HG03439 (cell line): ENCODE results near the gene FRMPD3.
"Not testable (repeated sequence)": the region's sequence is repeated elsewhere in the genome, so short reads cannot be mapped to it uniquely, and the experiment has no call there.

Experiments used
- ATAC-seq: cut with Tn5 transposase; IDR thresholded peaks from one replicate; pipeline ENCODE4 v1.9.1; 2021; ENCODE audit warnings: mild to moderate bottlenecking, moderate library complexity; ENCODE audit not compliant: unreplicated experiment

Gene FRMPD3

GRCh38 chrX:107448998-107449835, at the start of gene FRMPD3:
Gene FRMPD3 (plus strand): TSS chrX:107449652. CDS start chrX:107526589, 76,937 bp downstream.
- no peak for ATAC-seq

DNA sequence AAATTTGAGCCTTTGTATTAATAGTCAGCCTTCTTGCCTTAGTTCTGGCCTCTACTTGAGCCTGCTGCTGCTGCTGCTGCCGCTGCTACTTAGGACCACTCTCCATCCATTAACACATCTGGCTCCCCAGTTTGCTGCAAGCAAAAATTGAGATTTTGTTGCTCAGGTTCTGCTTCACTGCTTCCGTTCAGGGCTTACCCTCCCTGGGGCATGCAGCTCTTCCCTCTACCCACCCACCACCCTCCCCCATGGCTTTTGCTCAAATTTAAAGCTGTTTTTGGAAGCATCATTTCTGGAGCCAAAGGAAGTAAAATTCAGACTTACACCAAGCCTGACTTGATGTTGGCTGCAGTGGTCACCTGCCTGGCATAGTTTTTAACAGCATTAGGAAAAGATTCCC, 28.9 kb upstream of the FRMPD3 start:
- ATAC-seq = no peak

GRCh38 chrX:107421337-107421861, 28.1 kb upstream of the FRMPD3 start:
- ATAC-seq = no peak

DNA sequence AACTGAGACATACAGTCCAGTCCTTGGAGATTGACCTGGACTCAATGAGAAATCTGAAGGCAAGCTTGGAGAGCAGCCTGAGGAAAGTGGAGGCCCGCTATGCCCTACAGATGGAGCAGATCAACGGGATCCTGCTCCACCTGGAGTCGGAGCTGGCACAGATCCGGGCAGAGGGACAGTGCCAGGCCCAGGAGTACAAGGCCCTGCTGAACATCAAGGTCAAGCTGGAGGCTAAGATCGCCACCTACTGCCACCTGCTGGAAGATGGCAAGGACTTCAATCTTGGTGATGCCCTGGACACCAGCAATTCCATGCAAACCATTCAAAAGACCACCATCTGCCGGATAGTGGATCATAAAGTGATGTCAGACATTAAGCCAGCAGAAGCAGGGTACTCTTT, 20.4 kb upstream of the FRMPD3 start:
- no peak for ATAC-seq

DNA sequence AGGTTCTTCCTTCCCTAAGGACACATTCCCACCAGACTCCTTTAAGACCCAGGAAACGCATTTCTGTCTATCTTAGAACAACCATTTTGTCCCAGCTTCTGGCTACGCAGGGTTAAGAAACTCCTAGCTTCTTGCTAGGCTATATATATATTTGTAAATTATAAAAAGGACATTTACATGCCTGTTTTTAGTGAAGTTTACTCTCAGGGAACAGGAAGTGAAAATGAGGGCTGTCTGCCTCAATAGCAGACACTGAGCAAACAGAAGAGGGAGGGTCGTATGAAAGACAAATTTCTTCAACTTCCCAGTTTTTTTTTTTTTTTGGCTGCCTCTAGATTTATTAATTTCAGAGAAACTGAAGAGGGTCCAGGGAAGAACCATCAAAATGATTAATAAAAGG, 9.3 kb upstream of the FRMPD3 start:
- no peak for ATAC-seq

DNA sequence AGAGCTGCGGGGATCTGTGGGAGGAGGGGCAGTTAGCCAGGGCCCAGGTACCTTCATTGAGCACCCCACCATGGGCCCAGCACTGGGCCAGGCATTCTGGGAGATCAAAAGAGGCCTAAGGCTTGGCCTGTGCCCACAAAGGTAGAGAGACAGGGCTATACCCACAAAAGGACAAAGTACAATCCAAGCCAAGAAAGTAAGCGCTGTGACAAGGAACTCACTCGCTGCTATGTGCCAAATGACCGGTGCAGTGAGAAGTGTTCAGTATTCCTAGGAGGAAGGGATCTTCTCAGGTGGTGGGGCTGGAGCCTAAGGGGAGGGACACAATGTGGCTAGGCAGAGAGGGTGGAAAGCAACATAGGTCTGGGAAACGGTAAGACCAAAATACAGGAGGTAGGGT, 8.8 kb upstream of the FRMPD3 start:
- ATAC-seq = no peak

DNA sequence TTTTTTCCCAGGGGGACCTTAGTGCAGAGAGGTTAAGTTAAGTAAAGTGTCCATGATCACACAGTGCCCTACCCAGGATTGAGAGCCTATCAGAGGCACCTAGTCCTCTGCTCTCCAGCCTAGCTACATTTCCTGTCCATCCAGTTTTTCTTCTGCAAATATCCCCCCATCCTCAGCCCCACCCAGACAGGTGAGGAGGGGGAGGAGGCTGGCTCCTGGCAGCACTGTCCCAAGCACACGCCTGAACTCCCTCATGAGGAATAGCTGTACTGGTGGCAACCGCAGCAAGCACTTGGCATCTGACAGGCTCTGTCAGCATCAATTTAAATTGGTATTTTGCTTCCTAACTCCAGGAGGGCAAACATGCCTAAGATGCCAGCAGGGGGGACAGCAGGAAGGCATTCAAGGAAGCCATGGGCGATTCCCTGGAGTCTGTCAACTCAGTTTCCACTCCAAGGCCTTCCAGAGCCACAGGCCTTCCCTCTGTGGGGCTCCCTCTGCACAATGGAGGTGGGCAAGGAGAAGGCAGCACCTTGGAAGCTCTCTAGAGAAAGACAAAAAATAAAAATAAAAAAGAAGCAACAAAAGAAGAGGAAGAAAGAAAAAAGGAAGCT, 6.4 kb upstream of the FRMPD3 start:
- no peak for ATAC-seq

DNA sequence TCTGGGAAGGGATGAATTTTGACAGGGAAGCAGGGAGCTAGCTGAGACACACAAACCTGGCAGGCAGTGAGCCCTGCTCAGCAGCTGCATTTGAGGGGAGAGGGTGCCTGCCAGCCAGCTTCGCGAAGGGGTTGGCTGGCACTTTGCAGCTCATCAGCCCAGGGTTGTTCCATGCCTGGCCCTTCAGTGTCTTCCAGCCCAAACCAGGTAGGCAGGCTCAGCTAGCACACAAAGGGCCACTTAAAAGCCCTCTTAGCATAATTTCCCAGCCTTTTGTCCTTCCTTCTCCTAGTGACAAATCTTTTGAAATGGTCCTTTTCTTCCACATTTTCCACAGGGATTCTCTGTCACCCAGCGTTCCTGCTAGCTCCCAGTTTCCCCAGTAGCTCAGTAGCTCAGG, 4.3 kb upstream of the FRMPD3 start:
- no peak for ATAC-seq

DNA sequence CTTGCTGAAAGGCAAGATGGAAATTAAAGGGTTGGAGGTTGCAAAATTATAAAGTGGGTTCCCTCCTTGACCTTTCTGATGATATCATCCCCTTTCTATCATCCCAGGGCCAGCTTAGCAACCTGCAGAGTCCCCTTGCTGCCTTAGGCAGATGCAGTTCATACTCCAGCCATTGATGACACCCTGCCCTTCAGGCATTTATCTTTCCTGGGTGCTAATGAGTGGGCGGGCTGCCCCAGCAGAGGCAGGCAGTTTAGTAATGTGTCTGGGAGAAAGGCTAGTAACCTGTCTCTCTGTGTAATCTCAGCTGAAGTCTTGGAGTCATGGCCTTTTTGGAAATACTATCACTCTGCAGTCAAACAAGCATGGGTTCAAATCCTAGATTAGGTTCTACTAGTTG, 3.8 kb upstream of the FRMPD3 start:
- ATAC-seq = no peak

- ATAC-seq = no peak
These were observed 1.8 kb upstream of the FRMPD3 start for GRCh38 chrX:107447642-107448041.

- no peak for ATAC-seq
These were observed 841 bp upstream of the FRMPD3 start for GRCh38 chrX:107448625-107448997.

- no peak for ATAC-seq
These were observed 1.5 kb downstream of the FRMPD3 start for GRCh38 chrX:107450823-107451509.

GRCh38 chrX:107451731-107452130, 2.3 kb downstream of the FRMPD3 start:
- no peak for ATAC-seq

GRCh38 chrX:107452581-107452980, 3.1 kb downstream of the FRMPD3 start:
- no peak for ATAC-seq

DNA sequence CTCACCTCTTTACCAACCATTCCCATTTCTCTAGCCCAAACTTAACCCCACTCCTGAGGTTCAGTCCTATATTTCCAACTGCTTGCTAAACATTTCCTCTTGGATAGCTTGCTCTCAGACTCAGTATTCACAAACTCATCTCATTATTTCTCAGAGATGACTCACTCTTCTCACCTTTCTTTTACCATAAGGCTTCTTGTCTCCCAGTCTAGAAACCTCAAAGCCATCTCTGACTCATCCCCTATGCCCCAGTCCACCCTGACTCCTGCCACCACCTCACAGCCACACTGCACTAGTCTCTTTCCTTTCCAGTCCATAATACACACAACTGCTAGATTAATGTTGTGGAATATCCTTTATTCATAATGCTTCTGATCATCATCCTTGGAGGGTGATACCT, 4.8 kb downstream of the FRMPD3 start:
- peak; percentile 94 for ATAC-seq

DNA sequence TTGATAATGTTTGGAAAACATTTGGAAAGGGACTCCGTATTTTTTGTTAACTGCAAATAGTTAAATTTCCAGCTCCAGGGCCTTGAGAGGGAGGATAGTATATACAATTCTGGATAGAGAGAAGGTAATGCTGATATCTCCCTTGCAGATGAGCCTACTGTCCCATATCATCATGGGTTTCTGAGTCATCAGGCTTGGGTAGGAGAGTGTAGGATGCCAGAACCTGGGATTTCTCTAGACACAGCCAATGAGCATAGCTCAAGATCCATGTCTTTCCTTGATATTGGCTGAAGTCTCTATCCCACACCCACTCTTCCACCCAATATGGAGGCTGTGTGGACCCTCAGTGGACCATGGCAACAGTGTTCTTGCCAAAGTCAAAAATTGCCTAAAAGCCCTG, 7.8 kb downstream of the FRMPD3 start:
- no peak for ATAC-seq

- ATAC-seq = no peak
These were observed 16.6 kb downstream of the FRMPD3 start for GRCh38 chrX:107465932-107466620.

DNA sequence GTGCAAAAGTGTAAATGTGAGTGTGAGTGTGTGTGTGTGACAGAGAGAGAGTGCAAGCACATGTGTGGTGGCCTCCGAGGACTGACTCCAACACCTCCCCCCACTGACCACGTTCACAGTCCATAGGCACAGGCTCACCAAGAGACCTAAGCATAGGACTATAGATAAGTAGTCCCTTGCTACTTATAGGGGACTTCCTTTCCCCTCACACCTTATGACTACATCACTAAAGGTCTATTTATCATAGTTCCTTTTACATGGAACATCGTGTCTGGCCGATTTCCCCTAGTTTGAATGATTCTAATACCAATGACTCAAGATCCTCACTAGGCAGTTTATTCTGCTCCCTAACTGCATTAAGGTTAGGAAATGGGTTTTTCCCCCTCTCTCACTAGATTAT, 17.8 kb downstream of the FRMPD3 start:
- ATAC-seq = no peak

- ATAC-seq = no peak
These were observed 20.7 kb downstream of the FRMPD3 start for GRCh38 chrX:107470198-107470597.

DNA sequence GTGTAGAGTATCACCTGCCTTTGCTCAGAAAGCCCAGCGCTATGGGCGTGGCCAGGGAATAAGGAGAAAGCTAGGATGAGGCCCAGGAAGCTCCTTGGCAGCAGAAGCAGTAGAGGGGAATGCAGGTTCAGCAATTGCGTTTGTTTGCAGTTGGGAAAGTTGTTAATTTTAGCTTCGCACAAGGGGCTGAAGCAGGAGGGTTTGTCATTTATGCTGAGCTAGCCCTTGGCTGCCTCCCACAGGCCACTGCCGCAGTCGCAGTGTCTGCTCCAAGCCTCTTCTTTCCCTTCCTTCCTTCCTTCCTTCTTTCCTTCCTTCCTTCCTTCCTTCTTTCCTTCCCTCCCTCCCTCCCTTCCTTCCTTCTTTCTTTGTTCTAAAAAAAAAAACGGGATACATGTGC, 21.5 kb downstream of the FRMPD3 start:
- ATAC-seq = no peak

- not testable (repeated sequence) for ATAC-seq
These were observed 22.0 kb downstream of the FRMPD3 start for GRCh38 chrX:107471420-107471819.
